Mesendoderm (in vitro differentiated cells): Measurements from ENCODE around the gene STAM2.
A peak's percentile ranks its signal among the peaks of the same experiment; 100 is the strongest.

Source experiments
- DNase-seq: peaks from one replicate; pipeline ENCODE4 v3.0.0; 2013
- H2AK5ac ChIP-seq: 2 replicates; pipeline ENCODE4 v1.6.1; 2013; ENCODE audit warnings: low read length, inconsistent platforms
- H2BK120ac ChIP-seq: 2 replicates; pipeline ENCODE4 v1.6.1; 2013; ENCODE audit warnings: low read depth, mild to moderate bottlenecking, low read length, moderate library complexity, mixed read lengths
- H2BK15ac ChIP-seq: replicated peaks from 2 replicates; pipeline ENCODE4 v1.6.1; 2013; ENCODE audit warnings: low read depth, mild to moderate bottlenecking, moderate library complexity
- H2BK5ac ChIP-seq: 2 replicates; pipeline ENCODE4 v1.6.1; 2013; ENCODE audit warnings: low read length, inconsistent platforms
- H3K18ac ChIP-seq: 2 replicates; pipeline ENCODE4 v1.6.1; 2013; ENCODE audit warnings: mild to moderate bottlenecking, low read length, mixed read lengths
- H3K23ac ChIP-seq: one replicate; pipeline ENCODE4 v1.6.1; 2013; ENCODE audit warnings: low read length
- H3K27ac ChIP-seq: 2 replicates; pipeline ENCODE4 v1.5.1; 2013; ENCODE audit warnings: low read depth, mild to moderate bottlenecking, inconsistent platforms, low read length, moderate library complexity
- H3K27me3 ChIP-seq: 2 replicates; pipeline ENCODE4 v1.6.1; 2013; ENCODE audit warnings: low read length, control low read depth, mild to moderate bottlenecking, inconsistent platforms; ENCODE audit not compliant: insufficient read depth, poor library complexity
- H3K36me3 ChIP-seq: 2 replicates; pipeline ENCODE4 v1.6.1; 2013; ENCODE audit warnings: low read length, inconsistent platforms; ENCODE audit not compliant: control insufficient read depth, insufficient read depth
- H3K4ac ChIP-seq: one replicate; pipeline ENCODE4 v1.6.1; 2013; ENCODE audit warnings: low read depth, mild to moderate bottlenecking, low read length, moderate library complexity
- H3K4me1 ChIP-seq: 2 replicates; pipeline ENCODE4 v1.6.1; 2013; ENCODE audit warnings: low read depth, low read length, inconsistent platforms; ENCODE audit not compliant: control insufficient read depth
- H3K4me2 ChIP-seq: 2 replicates; pipeline ENCODE4 v1.6.1; 2013; ENCODE audit warnings: low read length
- H3K4me3 ChIP-seq: 2 replicates; pipeline ENCODE4 v1.5.1; 2013; ENCODE audit warnings: mild to moderate bottlenecking, low read length
- H3K56ac ChIP-seq: one replicate; pipeline ENCODE4 v1.6.1; 2013; ENCODE audit warnings: low read length
- H3K79me1 ChIP-seq: 2 replicates; pipeline ENCODE4 v1.6.1; 2013; ENCODE audit warnings: low read length, inconsistent platforms
- H3K79me2 ChIP-seq: 2 replicates; pipeline ENCODE4 v1.6.1; 2013; ENCODE audit warnings: mild to moderate bottlenecking, low read length; ENCODE audit not compliant: control insufficient read depth, insufficient read depth
- H3K9ac ChIP-seq: 2 replicates; pipeline ENCODE4 v1.6.1; 2013; ENCODE audit warnings: low read length, inconsistent platforms
- H4K5ac ChIP-seq: one replicate; pipeline ENCODE4 v1.6.1; 2013; ENCODE audit warnings: low read length
- H4K8ac ChIP-seq: one replicate; pipeline ENCODE4 v1.6.1; 2013; ENCODE audit warnings: low read depth, mild to moderate bottlenecking, control low read depth, low read length, moderate library complexity
- WGBS: extraction: QIAGEN DNeasy Blood & Tissue Kit; methylation state at CpG from one replicate; pipeline ENCODE4 v1.1.7; 2013; ENCODE audit warnings: low lambda C conversion rate, missing lambda C conversion rate; ENCODE audit not compliant: insufficient coverage; ENCODE audit errors: extremely low coverage; 5-methylcytosine and 5-hydroxymethylcytosine counted together

The STAM2 gene

GRCh38 chr2:152088006-152088405, 87.6 kb downstream of the STAM2 start:
- H2AK5ac ChIP-seq: no peak overlapping the region
- H3K4me2 ChIP-seq: no peak overlapping the region
- no peak overlapping the region for H4K8ac ChIP-seq
- no peak overlapping the region for H4K5ac ChIP-seq
- H3K23ac ChIP-seq: no peak overlapping the region
- DNase-seq: no peak
- no CpG with 5 or more reads among the region's 3 CpGs for WGBS
- no peak overlapping the region for H2BK5ac ChIP-seq
- H3K56ac ChIP-seq: no peak overlapping the region
- H3K9ac ChIP-seq: no peak overlapping the region
- H3K79me2 ChIP-seq: no peaks in the 10 kb centered on the region
- no peaks in the 10 kb centered on the region for H3K36me3 ChIP-seq
- no peaks in the 10 kb centered on the region for H3K79me1 ChIP-seq
- H3K27ac ChIP-seq: no peak overlapping the region
- no peak overlapping the region for H3K4ac ChIP-seq
- no peaks in the 10 kb centered on the region for H3K4me1 ChIP-seq
- no peak overlapping the region for H2BK15ac ChIP-seq
- H3K18ac ChIP-seq: no peak overlapping the region
- H2BK120ac ChIP-seq: no peak overlapping the region
- no peak overlapping the region for H3K4me3 ChIP-seq
- H3K27me3 ChIP-seq: no peaks in the 10 kb centered on the region

- Histone ChIP-seq H2AK5ac (no peak overlapping the region), H3K4me1 (no peaks in the 10 kb centered on the region), H2BK15ac (no peak overlapping the region), H2BK5ac (no peak overlapping the region), H3K4ac (no peak overlapping the region), H3K18ac (no peak overlapping the region), H2BK120ac (no peak overlapping the region), H3K4me2 (no peak overlapping the region), H3K23ac (no peak overlapping the region), H3K4me3 (no peak overlapping the region), H3K36me3 (no peaks in the 10 kb centered on the region), H3K9ac (no peak overlapping the region), H3K27ac (no peak overlapping the region), H3K79me2 (no peaks in the 10 kb centered on the region), H3K56ac (no peak overlapping the region), H4K8ac (no peak overlapping the region), H4K5ac (no peak overlapping the region), H3K27me3 (no peaks in the 10 kb centered on the region), H3K79me1 (no peaks in the 10 kb centered on the region)
- no CpG with 5 or more reads among the region's 2 CpGs for WGBS
- DNase-seq: no peak
Measured at GRCh38 chr2:152086231-152086630, 89.3 kb downstream of the STAM2 start.

DNA sequence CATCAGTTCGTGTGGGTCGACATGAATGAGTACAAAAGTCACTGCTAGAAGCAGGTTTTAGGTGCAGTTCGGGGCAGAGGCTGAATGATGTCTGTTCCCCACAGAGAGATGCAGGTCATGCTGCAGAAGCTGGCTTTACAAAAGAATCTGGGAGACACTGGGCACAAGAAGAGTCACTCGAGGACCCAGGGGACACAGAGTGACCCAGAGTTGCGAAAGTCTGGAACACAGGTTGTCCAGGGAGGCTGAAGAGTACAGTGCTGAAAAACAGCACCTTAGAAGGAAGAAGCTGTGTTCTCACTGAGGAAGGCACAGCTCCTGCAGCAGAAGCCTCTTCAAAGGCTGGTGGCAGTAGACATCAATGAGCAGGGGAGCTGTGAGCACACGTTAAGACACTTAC, 91.5 kb downstream of the STAM2 start:
- DNase-seq: no peak
- Histone ChIP-seq H3K23ac (no peak overlapping the region), H3K27ac (no peak overlapping the region), H3K4me2 (no peak overlapping the region), H3K79me1 (no peaks in the 10 kb centered on the region), H2BK15ac (no peak overlapping the region), H4K8ac (no peak overlapping the region), H2AK5ac (no peak overlapping the region), H3K56ac (no peak overlapping the region), H4K5ac (no peak overlapping the region), H2BK120ac (no peak overlapping the region), H3K36me3 (no peaks in the 10 kb centered on the region), H2BK5ac (no peak overlapping the region), H3K79me2 (no peaks in the 10 kb centered on the region), H3K18ac (no peak overlapping the region), H3K4me3 (no peak overlapping the region), H3K4ac (no peak overlapping the region), H3K27me3 (no peaks in the 10 kb centered on the region), H3K9ac (no peak overlapping the region), H3K4me1 (no peaks in the 10 kb centered on the region)
- WGBS: no CpG with 5 or more reads among the region's 6 CpGs

DNA sequence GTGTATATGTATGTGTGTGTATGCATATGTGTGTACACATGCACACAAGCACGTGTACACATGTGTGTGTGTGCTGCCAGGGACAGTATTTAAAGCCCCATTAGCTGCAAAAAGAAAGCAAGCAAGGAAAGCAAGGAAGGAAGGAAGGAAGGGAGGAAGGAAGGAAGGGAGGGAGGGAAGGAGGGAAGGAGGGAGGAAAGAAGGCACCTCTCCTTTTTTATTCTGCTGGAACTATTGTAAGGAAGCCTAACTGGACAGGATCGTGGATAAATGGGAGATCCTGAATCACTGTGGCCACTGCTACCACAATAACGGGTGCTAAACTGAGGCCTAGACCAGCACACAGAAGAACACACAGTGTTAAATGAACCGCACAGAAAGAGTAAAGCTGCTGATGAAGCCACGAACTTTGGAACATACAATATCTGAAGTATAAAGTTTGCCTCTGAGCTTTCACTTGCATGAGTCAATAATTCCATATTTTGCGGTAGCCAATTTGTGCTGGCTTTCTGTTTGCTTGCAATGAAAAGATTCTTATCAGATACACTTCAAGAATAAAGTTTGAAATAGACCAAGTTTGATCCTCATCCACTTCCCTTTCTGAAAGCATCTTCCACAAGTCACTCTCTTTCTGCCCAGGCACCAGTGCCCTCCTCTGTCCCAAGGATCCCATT, 92.2 kb downstream of the STAM2 start:
- H2BK15ac ChIP-seq: no peak overlapping the region
- H3K18ac ChIP-seq: no peak overlapping the region
- no peak overlapping the region for H2BK120ac ChIP-seq
- no peaks in the 10 kb centered on the region for H3K27me3 ChIP-seq
- H3K4me2 ChIP-seq: no peak overlapping the region
- no peak overlapping the region for H3K27ac ChIP-seq
- H3K4ac ChIP-seq: no peak overlapping the region
- WGBS: no CpG with 5 or more reads among the region's 6 CpGs
- H3K36me3 ChIP-seq: no peaks in the 10 kb centered on the region
- no peak overlapping the region for H3K9ac ChIP-seq
- H2BK5ac ChIP-seq: no peak overlapping the region
- no peak overlapping the region for H2AK5ac ChIP-seq
- no peak overlapping the region for H4K8ac ChIP-seq
- no peak for DNase-seq
- no peak overlapping the region for H3K4me3 ChIP-seq
- no peaks in the 10 kb centered on the region for H3K4me1 ChIP-seq
- H3K56ac ChIP-seq: no peak overlapping the region
- H3K79me2 ChIP-seq: no peaks in the 10 kb centered on the region
- peak overlapping the region; percentile 66 for H3K23ac ChIP-seq
- no peaks in the 10 kb centered on the region for H3K79me1 ChIP-seq
- H4K5ac ChIP-seq: no peak overlapping the region

- H3K23ac ChIP-seq: no peak overlapping the region
- no peaks in the 10 kb centered on the region for H3K79me2 ChIP-seq
- no peak overlapping the region for H3K56ac ChIP-seq
- no peak overlapping the region for H3K4me2 ChIP-seq
- H3K27me3 ChIP-seq: no peaks in the 10 kb centered on the region
- no peak overlapping the region for H3K18ac ChIP-seq
- H3K4me1 ChIP-seq: no peaks in the 10 kb centered on the region
- no peak for DNase-seq
- H2BK5ac ChIP-seq: no peak overlapping the region
- H3K4ac ChIP-seq: no peak overlapping the region
- H3K9ac ChIP-seq: no peak overlapping the region
- H3K27ac ChIP-seq: no peak overlapping the region
- H2BK15ac ChIP-seq: no peak overlapping the region
- H4K8ac ChIP-seq: no peak overlapping the region
- H2BK120ac ChIP-seq: no peak overlapping the region
- no peaks in the 10 kb centered on the region for H3K36me3 ChIP-seq
- no peak overlapping the region for H4K5ac ChIP-seq
- WGBS: no CpG with 5 or more reads among the region's 2 CpGs
- no peak overlapping the region for H3K4me3 ChIP-seq
- no peak overlapping the region for H2AK5ac ChIP-seq
- no peaks in the 10 kb centered on the region for H3K79me1 ChIP-seq
Measured at GRCh38 chr2:152078662-152079061, 96.9 kb downstream of the STAM2 start.

GRCh38 chr2:152078023-152078422, 97.5 kb downstream of the STAM2 start:
- no peak overlapping the region for H3K27ac ChIP-seq
- no peak overlapping the region for H3K56ac ChIP-seq
- no peak overlapping the region for H2BK15ac ChIP-seq
- H3K79me2 ChIP-seq: no peaks in the 10 kb centered on the region
- no peak overlapping the region for H4K5ac ChIP-seq
- no peak overlapping the region for H4K8ac ChIP-seq
- H3K23ac ChIP-seq: no peak overlapping the region
- H3K4me2 ChIP-seq: no peak overlapping the region
- H3K9ac ChIP-seq: no peak overlapping the region
- no peak overlapping the region for H2AK5ac ChIP-seq
- no peaks in the 10 kb centered on the region for H3K36me3 ChIP-seq
- H3K4me1 ChIP-seq: no peaks in the 10 kb centered on the region
- H3K79me1 ChIP-seq: no peaks in the 10 kb centered on the region
- H2BK5ac ChIP-seq: no peak overlapping the region
- no peak overlapping the region for H3K18ac ChIP-seq
- no CpG with 5 or more reads among the region's 9 CpGs for WGBS
- no peak for DNase-seq
- H3K4me3 ChIP-seq: no peak overlapping the region
- H3K27me3 ChIP-seq: no peaks in the 10 kb centered on the region
- no peak overlapping the region for H3K4ac ChIP-seq
- no peak overlapping the region for H2BK120ac ChIP-seq
